Small intestine (tissue), 7 donors: ENCODE measurements around the gene TAS2R60. TPM values are rescaled to one million over a fixed set of nuclear protein-coding genes. Genes with fewer than 3 reads are reported as not detected.
"Not testable (repeated sequence)": the region's sequence is repeated elsewhere in the genome, so short reads cannot be mapped to it uniquely, and the experiment has no call there.

ENCODE experiments used
- DNase-seq, 2 donors: peaks; one replicate each; pipeline versions ENCODE4 v3.0.0 to v3.0.0-alpha.2; 2013
- FAIRE-seq: peaks from 2 replicates; lab custom pipeline; 2012; peaks lifted over from hg19 to GRCh38; lab: Jason Lieb, UNC
- H3K27ac ChIP-seq, 3 donors: one replicate each; pipeline ENCODE4 v1.5.1; 2013; ENCODE audit warnings: low read length in 2 of 3, mild to moderate bottlenecking in 2 of 3, control low read depth in 1 of 3, inconsistent platforms in 1 of 3, low read depth in 1 of 3, moderate library complexity in 1 of 3
- H3K27me3 ChIP-seq, 3 donors: one replicate each; pipeline ENCODE4 v1.6.1; 2013; ENCODE audit warnings: low read length in 3 of 3, inconsistent platforms in 1 of 3; ENCODE audit not compliant: control insufficient read depth in 3 of 3, insufficient read depth in 3 of 3
- H3K36me3 ChIP-seq, 3 donors: one replicate each; pipeline ENCODE4 v1.6.1; 2013; ENCODE audit warnings: low read length in 3 of 3, inconsistent platforms in 1 of 3, low read depth in 1 of 3, mild to moderate bottlenecking in 1 of 3, moderate library complexity in 1 of 3; ENCODE audit not compliant: control insufficient read depth in 3 of 3, insufficient read depth in 2 of 3
- H3K4me1 ChIP-seq, 3 donors: one replicate each; pipeline ENCODE4 v1.6.1; 2013; ENCODE audit warnings: low read length in 2 of 3, inconsistent platforms in 1 of 3, low read depth in 1 of 3, mild to moderate bottlenecking in 1 of 3, moderate library complexity in 1 of 3; ENCODE audit not compliant: control insufficient read depth in 3 of 3, insufficient read depth in 2 of 3
- H3K4me3 ChIP-seq, 3 donors: one replicate each; pipeline ENCODE4 v1.5.1; 2013; ENCODE audit warnings: low read length in 3 of 3, control low read depth in 1 of 3, inconsistent platforms in 1 of 3, low read depth in 1 of 3, mild to moderate bottlenecking in 1 of 3, moderate library complexity in 1 of 3
- H3K9me3 ChIP-seq, 2 donors: one replicate each; pipeline ENCODE4 v1.6.1; 2013; ENCODE audit warnings: low read depth in 1 of 2, low read length in 1 of 2; ENCODE audit not compliant: control insufficient read depth in 2 of 2, insufficient read depth in 1 of 2
- WGBS, 3 donors: extraction: QIAGEN DNeasy Blood & Tissue Kit; methylation state at CpG; one replicate each; pipeline ENCODE4 v1.1.7; 2013; 5-methylcytosine and 5-hydroxymethylcytosine counted together
- polyA plus RNA-seq, 4 donors: library from polyadenylated mRNA; stranded (reverse) in 3 of 4; unstranded in 1 of 4; fragments of 200-250 nt in 3 of 4; fragments of 120-200 nt in 1 of 4; gene quantifications; one replicate each; pipeline versions ENCODE4 v1.2.1 to v1.2.3, GENCODE V29; 2013
- donor health status: healthy with polysubstance abuse.
- donor health status: control.
- donor health status: control.
- donor health status: Bipolar disorder and iron deficiency.
- donor health status: healthy.

TAS2R60 gene
- polyA plus RNA-seq, 4 donors = not detected

- Histone ChIP-seq H3K4me1 (peaks cover 4 to 9% (median 6%) of the 10 kb centered on the region in 3 donors), H3K27ac (no peak overlapping the region), H3K27me3 (no peaks in the 10 kb centered on the region), H3K9me3 (peaks cover 0 to 4% of the 10 kb centered on the region in 2 donors), H3K4me3 (no peak overlapping the region), H3K36me3 (no peaks in the 10 kb centered on the region)
- WGBS, 3 donors = 0 to 6% (median 0%) methylated on average over 3 of the region's 3 CpGs
- FAIRE-seq (peak; percentile 68), DNase-seq (peak; percentile 67 to 68)
These were observed 26.6 kb upstream of the TAS2R60 start for GRCh38 chr7:143416565-143417149.

- FAIRE-seq (no peak), DNase-seq (no peak)
- peaks cover 0 to 4% of the 10 kb centered on the region in 2 donors for H3K9me3 ChIP-seq
- 12 to 33% (median 26%) methylated on average over 1 of the region's 1 CpG for WGBS, 3 donors
- H3K27ac ChIP-seq = no peak overlapping the region
- peaks cover under 1 to 6% (median 4%) of the 10 kb centered on the region in 3 donors for H3K4me1 ChIP-seq
- no peaks in the 10 kb centered on the region for H3K27me3 ChIP-seq
- no peak overlapping the region for H3K4me3 ChIP-seq
- H3K36me3 ChIP-seq = no peaks in the 10 kb centered on the region
These were observed 25.4 kb upstream of the TAS2R60 start for GRCh38 chr7:143417734-143418383.

GRCh38 chr7:143418681-143419458, 24.4 kb upstream of the TAS2R60 start:
- Histone ChIP-seq H3K27ac (no peak overlapping the region), H3K4me3 (no peak overlapping the region), H3K4me1 (no peaks in the 10 kb centered on the region), H3K36me3 (no peaks in the 10 kb centered on the region), H3K27me3 (no peaks in the 10 kb centered on the region), H3K9me3 (peaks cover 0 to 4% of the 10 kb centered on the region in 2 donors)
- no peak for DNase-seq
- no peak for FAIRE-seq
- WGBS, 3 donors = 81 to 87% (median 81%) methylated on average over 11 of the region's 11 CpGs

- Histone ChIP-seq H3K9me3 (peaks cover 0 to 4% of the 10 kb centered on the region in 2 donors), H3K36me3 (no peaks in the 10 kb centered on the region), H3K27ac (no peak overlapping the region), H3K4me3 (no peak overlapping the region), H3K27me3 (no peaks in the 10 kb centered on the region), H3K4me1 (no peaks in the 10 kb centered on the region)
- WGBS, 3 donors = 11 to 60% (median 38%) methylated on average over 4 of the region's 4 CpGs
- DNase-seq = peak; percentile 73 to 89
- FAIRE-seq = no peak
These were observed 23.4 kb upstream of the TAS2R60 start for GRCh38 chr7:143419880-143420279.

- H3K36me3 ChIP-seq, H3K9me3 ChIP-seq, H3K27ac ChIP-seq, DNase-seq, H3K4me1 ChIP-seq, FAIRE-seq, H3K27me3 ChIP-seq, H3K4me3 ChIP-seq: not testable (repeated sequence)
- 30 to 50% (median 37%) methylated on average over 3 of the region's 3 CpGs for WGBS, 3 donors
These were observed 22.6 kb upstream of the TAS2R60 start for GRCh38 chr7:143420624-143421023.

- Histone ChIP-seq H3K4me3 (no peak overlapping the region), H3K36me3 (no peaks in the 10 kb centered on the region), H3K4me1 (peaks cover 0 to 4% (median 0%) of the 10 kb centered on the region in 3 donors), H3K9me3 (peaks cover 0 to 4% of the 10 kb centered on the region in 2 donors), H3K27ac (no peak overlapping the region), H3K27me3 (no peaks in the 10 kb centered on the region)
- no peak for FAIRE-seq
- DNase-seq = no peak
- WGBS, 3 donors = 86 to 89% (median 89%) methylated on average over 3 of the region's 3 CpGs
These were observed 21.2 kb upstream of the TAS2R60 start for GRCh38 chr7:143422033-143422432.

- H3K36me3 ChIP-seq, H3K27ac ChIP-seq, H3K9me3 ChIP-seq, H3K4me3 ChIP-seq, DNase-seq, H3K4me1 ChIP-seq, H3K27me3 ChIP-seq, FAIRE-seq: not testable (repeated sequence)
- 94 to 99% (median 97%) methylated on average over 18 to 34 of the region's 34 CpGs for WGBS, 3 donors
These were observed 18.8 kb upstream of the TAS2R60 start for GRCh38 chr7:143424476-143424875.

GRCh38 chr7:143426479-143427142, 16.6 kb upstream of the TAS2R60 start:
- Histone ChIP-seq H3K27me3 (no peaks in the 10 kb centered on the region), H3K4me1 (peaks cover 0 to 4% (median 0%) of the 10 kb centered on the region in 3 donors), H3K9me3 (no peaks in the 10 kb centered on the region), H3K4me3 (no peak overlapping the region), H3K27ac (no peak overlapping the region), H3K36me3 (no peaks in the 10 kb centered on the region)
- DNase-seq = peak; percentile 45 to 56
- FAIRE-seq = no peak
- 92 to 95% (median 92%) methylated on average over 2 of the region's 2 CpGs for WGBS, 3 donors
